Astrocyte (in vitro differentiated cells and primary cell): Measurements from ENCODE around the gene PYGO2.

Source experiments
- CTCF ChIP-seq: IDR thresholded peaks from 2 replicates; pipeline ENCODE4 v1.5.1; 2011; ENCODE audit warnings: low read depth, mild to moderate bottlenecking, inconsistent platforms, low read length, moderate library complexity; ENCODE audit not compliant: insufficient read depth
- EZH2 ChIP-seq: IDR thresholded peaks from 2 replicates; pipeline ENCODE4 v1.6.1; 2012; ENCODE audit warnings: mild to moderate bottlenecking, low read length, inconsistent platforms; ENCODE audit not compliant: insufficient read depth

DNA sequence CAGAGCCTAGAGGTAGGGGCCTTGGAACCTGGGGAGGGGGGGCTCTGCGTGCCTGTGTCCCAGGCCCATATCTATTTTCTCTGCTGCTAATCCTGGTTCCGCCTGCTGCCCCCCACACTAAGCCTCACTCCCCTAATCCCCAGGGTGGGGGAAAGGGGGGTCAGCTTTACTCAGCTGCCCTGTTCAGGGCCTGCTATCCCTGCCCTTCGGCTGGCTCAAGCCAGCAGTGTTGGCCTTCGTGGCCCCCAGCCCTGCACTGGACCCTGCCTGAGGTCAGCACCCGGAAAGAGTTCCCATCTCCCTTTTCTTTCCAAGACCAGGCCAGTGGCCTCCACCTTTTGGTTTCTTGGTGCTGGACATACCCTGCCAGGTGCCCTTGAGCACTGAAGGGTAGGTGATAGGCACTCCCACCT is 49.4 kb upstream of the PYGO2 start:
- no peak for TF ChIP-seq CTCF
- no peak for TF ChIP-seq EZH2
